H9 (cell line): Measurements from ENCODE around the gene ZMYND11. TPM values are rescaled to one million over a fixed set of nuclear protein-coding genes. Genes with fewer than 3 reads are reported as not detected.
A peak's percentile ranks its signal among the peaks of the same experiment; 100 is the strongest.

Experiments
- DNase-seq: peaks from one replicate; pipeline ENCODE4 v3.0.0-alpha.2; 2017
- H2AFZ ChIP-seq: one replicate; pipeline ENCODE4 v1.6.1; 2013; ENCODE audit warnings: mild to moderate bottlenecking, low read length, control low read depth, moderate library complexity
- H2AK5ac ChIP-seq: 2 replicates; pipeline ENCODE4 v1.6.1; 2013; ENCODE audit warnings: low read length, control low read depth, mixed read lengths; ENCODE audit not compliant: insufficient read length
- H2BK120ac ChIP-seq: one replicate; pipeline ENCODE4 v1.6.1; 2013; ENCODE audit warnings: low read depth, mild to moderate bottlenecking, low read length, control low read depth, inconsistent platforms; ENCODE audit not compliant: poor library complexity, severe bottlenecking
- H2BK12ac ChIP-seq: 2 replicates; pipeline ENCODE4 v1.6.1; 2013; ENCODE audit warnings: low read length, control low read depth, mixed read lengths, low read depth; ENCODE audit not compliant: insufficient read length
- H2BK15ac ChIP-seq: 2 replicates; pipeline ENCODE4 v1.6.1; 2013; ENCODE audit warnings: low read depth, low read length, control low read depth
- H2BK20ac ChIP-seq: one replicate; pipeline ENCODE4 v1.6.1; 2013; ENCODE audit warnings: low read depth, mild to moderate bottlenecking, low read length, control low read depth, inconsistent platforms; ENCODE audit not compliant: poor library complexity, severe bottlenecking
- H2BK5ac ChIP-seq: 2 replicates; pipeline ENCODE4 v1.6.1; 2013; ENCODE audit warnings: low read length, control low read depth, mixed read lengths; ENCODE audit not compliant: insufficient read length
- H3K14ac ChIP-seq: 2 replicates; pipeline ENCODE4 v1.6.1; 2013; ENCODE audit warnings: low read length, control low read depth; ENCODE audit not compliant: insufficient read depth
- H3K18ac ChIP-seq: 2 replicates; pipeline ENCODE4 v1.6.1; 2013; ENCODE audit warnings: low read depth, mild to moderate bottlenecking, mixed read lengths, low read length, control low read depth; ENCODE audit not compliant: insufficient read length
- H3K23ac ChIP-seq: 2 replicates; pipeline ENCODE4 v1.6.1; 2013; ENCODE audit warnings: low read length, control low read depth, mixed read lengths, low read depth; ENCODE audit not compliant: insufficient read length
- H3K23me2 ChIP-seq: 2 replicates; pipeline ENCODE4 v1.6.1; 2013; ENCODE audit warnings: low read depth, mild to moderate bottlenecking, mixed read lengths, low read length, control low read depth; ENCODE audit not compliant: insufficient read length, poor library complexity, severe bottlenecking
- H3K27ac ChIP-seq: 2 replicates; pipeline ENCODE4 v1.5.1; 2013; ENCODE audit warnings: low read length, control low read depth, mixed read lengths, low read depth; ENCODE audit not compliant: insufficient read length
- H3K27me3 ChIP-seq: 2 replicates; pipeline ENCODE4 v1.6.1; 2013; ENCODE audit warnings: low read length, control low read depth, inconsistent platforms; ENCODE audit not compliant: insufficient read depth
- H3K4ac ChIP-seq: 2 replicates; pipeline ENCODE4 v1.6.1; 2013; ENCODE audit warnings: low read depth, mild to moderate bottlenecking, control low read depth, inconsistent platforms, low read length, moderate library complexity
- H3K4me1 ChIP-seq: 2 replicates; pipeline ENCODE4 v1.6.1; 2013; ENCODE audit warnings: low read length, control low read depth, inconsistent platforms; ENCODE audit not compliant: insufficient read depth
- H3K4me2 ChIP-seq: 2 replicates; pipeline ENCODE4 v1.6.1; 2013; ENCODE audit warnings: low read length, control low read depth, mixed read lengths; ENCODE audit not compliant: insufficient read length, insufficient read depth
- H3K56ac ChIP-seq: 2 replicates; pipeline ENCODE4 v1.6.1; 2013; ENCODE audit warnings: low read depth, mild to moderate bottlenecking, mixed read lengths, low read length, control low read depth; ENCODE audit not compliant: insufficient read length
- H3K79me1 ChIP-seq: 2 replicates; pipeline ENCODE4 v1.6.1; 2013; ENCODE audit warnings: low read depth, mild to moderate bottlenecking, moderate library complexity, low read length, control low read depth, inconsistent platforms; ENCODE audit not compliant: insufficient read depth, poor library complexity, severe bottlenecking
- H3K79me2 ChIP-seq: 2 replicates; pipeline ENCODE4 v1.6.1; 2013; ENCODE audit warnings: low read length, control low read depth, inconsistent platforms; ENCODE audit not compliant: insufficient read depth
- H3K9ac ChIP-seq: 2 replicates; pipeline ENCODE4 v1.6.1; 2013; ENCODE audit warnings: low read length, control low read depth, mixed read lengths; ENCODE audit not compliant: insufficient read length; ENCODE audit errors: extremely low read depth
- H3K9me3 ChIP-seq: one replicate; pipeline ENCODE4 v1.6.1; 2013; ENCODE audit warnings: low read depth, low read length, inconsistent platforms; ENCODE audit not compliant: control insufficient read depth
- H3T11ph ChIP-seq: one replicate; pipeline ENCODE4 v1.6.1; 2013; ENCODE audit warnings: mild to moderate bottlenecking, low read length, control low read depth, inconsistent platforms
- H4K20me1 ChIP-seq: one replicate; pipeline ENCODE4 v1.6.1; 2013; ENCODE audit not compliant: control insufficient read depth, insufficient read length, insufficient read depth
- H4K5ac ChIP-seq: 2 replicates; pipeline ENCODE4 v1.6.1; 2013; ENCODE audit warnings: low read depth, mild to moderate bottlenecking, mixed read lengths, low read length, control low read depth; ENCODE audit not compliant: insufficient read length
- H4K8ac ChIP-seq: replicated peaks from 2 replicates; pipeline ENCODE4 v1.6.1; 2013; ENCODE audit warnings: low read length, control low read depth, mixed read lengths, low read depth; ENCODE audit not compliant: insufficient read length
- H4K91ac ChIP-seq: 2 replicates; pipeline ENCODE4 v1.6.1; 2013; ENCODE audit warnings: low read depth, mild to moderate bottlenecking, moderate library complexity, mixed read lengths, low read length, control low read depth; ENCODE audit not compliant: insufficient read length
- H3K27ac Mint-ChIP-seq, 3 experiments: 2 replicates in 2 of 3; 3 replicates in 1 of 3; pipeline ENCODE4 v1.8.0; 2020 to 2021; ENCODE audit warnings: mixed read lengths in 3 of 3, mild to moderate bottlenecking in 1 of 3, moderate library complexity in 1 of 3
- H3K27me3 Mint-ChIP-seq: 2 replicates; pipeline ENCODE4 v1.8.0; 2021; ENCODE audit warnings: low read depth, mild to moderate bottlenecking, moderate library complexity, mixed read lengths
- H3K36me3 Mint-ChIP-seq, 3 experiments: 2 replicates in 2 of 3; 3 replicates in 1 of 3; pipeline ENCODE4 v1.8.0; 2020 to 2021; ENCODE audit warnings: low read depth in 3 of 3, mixed read lengths in 3 of 3; ENCODE audit not compliant: insufficient read depth in 1 of 3
- H3K4me1 Mint-ChIP-seq, 2 experiments: 2 replicates each; pipeline ENCODE4 v1.8.0; 2020; ENCODE audit warnings: mixed read lengths in 2 of 2
- H3K4me3 Mint-ChIP-seq, 2 experiments: 2 replicates in 1 of 2; 3 replicates in 1 of 2; pipeline ENCODE4 v1.8.0; 2020 to 2021; ENCODE audit warnings: mild to moderate bottlenecking in 2 of 2, mixed read lengths in 2 of 2, moderate library complexity in 1 of 2
- H3K9me3 Mint-ChIP-seq, 2 experiments: 2 replicates in 1 of 2; 3 replicates in 1 of 2; pipeline ENCODE4 v1.8.0; 2020; ENCODE audit warnings: mild to moderate bottlenecking in 2 of 2, mixed read lengths in 2 of 2, moderate library complexity in 1 of 2
- CTCF ChIP-seq: fragments of 200-600 bp; sonication (generic); conservative IDR thresholded peaks from 3 replicates; pipeline ENCODE4 v1.8.0; 2021; ENCODE audit warnings: antibody characterized with exemption, mild to moderate bottlenecking
- WGBS: extraction: QIAGEN DNeasy Blood & Tissue Kit; methylation state at CpG from one replicate; pipeline ENCODE4 v1.1.7; 2013; ENCODE audit warnings: missing lambda C conversion rate, low lambda C conversion rate, mixed read lengths; ENCODE audit not compliant: insufficient read length; ENCODE audit errors: extremely low coverage; 5-methylcytosine and 5-hydroxymethylcytosine counted together
- total RNA-seq: library from RNA; stranded (reverse); gene quantifications from 2 replicates; pipeline ENCODE4 v1.2.1, GENCODE V29; 2021

The ZMYND11 gene
- total RNA-seq, 1 experiment from 2014 or later, result 33.7 TPM

GRCh38 chr10:136465-136762 is 1.2 kb downstream of the ZMYND11 start:
- Histone ChIP-seq H3K9ac (peak overlapping the region; percentile 49), H4K91ac (no peak overlapping the region), H3K4me2 (peak overlapping the region; percentile 88), H4K8ac (no peak overlapping the region), H3K79me1 (no peaks in the 10 kb centered on the region), H2BK20ac (no peak overlapping the region), H3K23me2 (peaks cover 14% of the 10 kb centered on the region), H3K14ac (peak overlapping the region; percentile 95; the same call in 1 of the 2 replicates), H3K27ac (no peak overlapping the region), H3K27me3 (peaks cover 3% of the 10 kb centered on the region; the same call in 1 of the 2 replicates), H4K5ac (no peak overlapping the region), H3K56ac (no peak overlapping the region), H3K9me3 (no peaks in the 10 kb centered on the region), H3T11ph (no peak overlapping the region), H2BK12ac (no peak overlapping the region), H2BK15ac (no peak overlapping the region), H3K4me1 (peaks cover 5% of the 10 kb centered on the region; the same call in 1 of the 2 replicates), H4K20me1 (no peaks in the 10 kb centered on the region), H2AK5ac (no peak overlapping the region), H2AFZ (no peak overlapping the region), H3K79me2 (peaks cover 10% of the 10 kb centered on the region; the same call in 1 of the 2 replicates), H3K18ac (peak overlapping the region; percentile 89), H3K4ac (no peak overlapping the region), H2BK120ac (no peak overlapping the region), H3K23ac (no peak overlapping the region), H2BK5ac (no peak overlapping the region)
- Mint-ChIP-seq H3K27me3 (peaks cover 19% of the 10 kb centered on the region), H3K4me1 (peaks cover 30 to 31% of the 10 kb centered on the region in 2 experiments), H3K9me3 (no peaks in the 10 kb centered on the region; a peak in 1 of 5 replicates), H3K27ac (peak overlapping the region in 1 of 3 experiments; percentile 80; a peak in 2 of 7 replicates), H3K36me3 (peaks cover 0 to 2% (median 0%) of the 10 kb centered on the region in 3 experiments; a peak in 2 of 7 replicates), H3K4me3 (peak overlapping the region; percentile 80 to 89)
- DNase-seq, result no peak
- no peak for TF ChIP-seq CTCF
- WGBS, result no CpG with 5 or more reads among the region's 10 CpGs
